ENCODE data around the gene KRT81.
A peak's percentile ranks its signal among the peaks of the same experiment; 100 is the strongest.
"Not testable (repeated sequence)": the region's sequence is repeated elsewhere in the genome, so short reads cannot be mapped to it uniquely, and the experiment has no call there.

KRT81 gene

GRCh38 chr12:52253391-52254179 lies 37.7 kb downstream of the KRT81 start:
- DNase-seq (ENCODE audit: low read depth) = no peak

GRCh38 chr12:52252728-52253343 lies 38.5 kb downstream of the KRT81 start:
- DNase-seq (ENCODE audit: low read depth) = no peak

- DNase-seq (ENCODE audit: low read depth) = not testable (repeated sequence)
These were observed 39.1 kb downstream of the KRT81 start for GRCh38 chr12:52252175-52252615.

- no peak for DNase-seq (ENCODE audit: low read depth)
These were observed 39.8 kb downstream of the KRT81 start for GRCh38 chr12:52251367-52252051.

GRCh38 chr12:52250048-52250990 lies 41.0 kb downstream of the KRT81 start:
- DNase-seq (ENCODE audit: low read depth) = no peak

- DNase-seq (ENCODE audit: low read depth) = no peak
These were observed 41.8 kb downstream of the KRT81 start for GRCh38 chr12:52249511-52250047.

GRCh38 chr12:52248541-52249461 lies 42.5 kb downstream of the KRT81 start:
- no peak for DNase-seq (ENCODE audit: low read depth)

GRCh38 chr12:52247622-52248540 lies 43.5 kb downstream of the KRT81 start:
- no peak for DNase-seq (ENCODE audit: low read depth)

GRCh38 chr12:52246720-52247621 lies 44.4 kb downstream of the KRT81 start:
- no peak for DNase-seq (ENCODE audit: low read depth)

GRCh38 chr12:52245962-52246569 lies 45.3 kb downstream of the KRT81 start:
- no peak for DNase-seq (ENCODE audit: low read depth)

GRCh38 chr12:52245259-52245961 lies 45.9 kb downstream of the KRT81 start:
- no peak for DNase-seq (ENCODE audit: low read depth)

- no peak for DNase-seq (ENCODE audit: low read depth)
These were observed 46.7 kb downstream of the KRT81 start for GRCh38 chr12:52244615-52244994.

GRCh38 chr12:52243856-52244614 lies 47.3 kb downstream of the KRT81 start:
- DNase-seq (ENCODE audit: low read depth) = peak; percentile 81

- DNase-seq (ENCODE audit: low read depth) = no peak
These were observed 48.0 kb downstream of the KRT81 start for GRCh38 chr12:52243259-52243855.

GRCh38 chr12:52242442-52243258 lies 48.7 kb downstream of the KRT81 start:
- no peak for DNase-seq (ENCODE audit: low read depth)
